ENCODE data around the gene NOPCHAP1. TPM values are rescaled to one million over a fixed set of nuclear protein-coding genes. Genes with fewer than 3 reads are reported as not detected.

The NOPCHAP1 gene
- total RNA-seq, 4 donors from 2014 or later, result 3.3 to 6.9 (median 4.5) TPM

- Histone ChIP-seq H3K27me3 (no peaks in the 10 kb centered on the region), H3K27ac (no peak overlapping the region)
These were observed 32.8 kb upstream of the NOPCHAP1 start for GRCh38 chr12:104953323-104953722.

GRCh38 chr12:104955703-104956102 is 30.4 kb upstream of the NOPCHAP1 start:
- H3K27me3 ChIP-seq, result no peaks in the 10 kb centered on the region
- H3K9me3 ChIP-seq, result no peaks in the 10 kb centered on the region
- no peak overlapping the region for H3K4me3 ChIP-seq
- 87% methylated on average over 2 of the region's 2 CpGs; no CpG with 5 or more reads in 1 of the 2 donors for WGBS, 2 donors (ENCODE audit: low coverage in 1 of 2)
- H3K36me3 ChIP-seq, result no peaks in the 10 kb centered on the region
- ATAC-seq, result no peak
- TF ChIP-seq EP300 (IDR thresholded peaks at IDR 0.05) (no peak), CTCF (IDR thresholded peaks at IDR 0.05) (no peak), POLR2AphosphoS5 (IDR thresholded peaks at IDR 0.05) (no peak), POLR2A (IDR thresholded peaks at IDR 0.05) (no peak)
- H3K4me1 ChIP-seq, result peaks cover 0 to 28% (median 3%) of the 10 kb centered on the region in 3 donors
- H3K27ac ChIP-seq, result no peak overlapping the region

More at GRCh38 chr12:104953323-104953722, 32.8 kb upstream of the NOPCHAP1 start:
- TF ChIP-seq EP300 (IDR thresholded peaks at IDR 0.05) (no peak), CTCF (IDR thresholded peaks at IDR 0.05) (no peak), POLR2A (IDR thresholded peaks at IDR 0.05) (no peak), POLR2AphosphoS5 (IDR thresholded peaks at IDR 0.05) (no peak)
- Histone ChIP-seq H3K4me1 (peaks cover 0 to 11% (median 0%) of the 10 kb centered on the region in 3 donors), H3K36me3 (no peaks in the 10 kb centered on the region), H3K4me3 (no peak overlapping the region), H3K9me3 (no peaks in the 10 kb centered on the region)
- no peak for ATAC-seq
- 71 to 88% methylated on average over 2 of the region's 2 CpGs for WGBS, 2 donors (ENCODE audit: low coverage in 1 of 2)

GRCh38 chr12:104956870-104957718 is 29.0 kb upstream of the NOPCHAP1 start:
- peak overlapping the region in 3 of 4 donors; percentile 69 to 84 (median 78) for H3K27ac ChIP-seq
- 29 to 38% methylated on average over 13 of the region's 13 CpGs for WGBS, 2 donors (ENCODE audit: low coverage in 1 of 2)
- TF ChIP-seq EP300 (IDR thresholded peaks at IDR 0.05), result no peak
- TF ChIP-seq POLR2AphosphoS5 (IDR thresholded peaks at IDR 0.05), result no peak
- no peak for TF ChIP-seq POLR2A (IDR thresholded peaks at IDR 0.05)
- H3K27me3 ChIP-seq, result no peaks in the 10 kb centered on the region
- H3K4me1 ChIP-seq, result peaks cover 0 to 28% (median 3%) of the 10 kb centered on the region in 3 donors
- no peak for ATAC-seq
- H3K4me3 ChIP-seq, result peak overlapping the region; percentile 72 to 88
- H3K36me3 ChIP-seq, result no peaks in the 10 kb centered on the region
- no peaks in the 10 kb centered on the region for H3K9me3 ChIP-seq

- no peaks in the 10 kb centered on the region for H3K9me3 ChIP-seq
- ATAC-seq, result peak; percentile 42
- peak overlapping the region in 3 of 4 donors; percentile 69 to 84 (median 78) for H3K27ac ChIP-seq
- WGBS, 2 donors (ENCODE audit: low coverage in 1 of 2), result 0% methylated on average over 2 to 9 of the region's 31 CpGs
- H3K27me3 ChIP-seq, result peaks cover 2% of the 10 kb centered on the region
- no peaks in the 10 kb centered on the region for H3K36me3 ChIP-seq
- no peak for TF ChIP-seq CTCF (IDR thresholded peaks at IDR 0.05)
- TF ChIP-seq EP300 (IDR thresholded peaks at IDR 0.05), result no peak
- TF ChIP-seq POLR2AphosphoS5 (IDR thresholded peaks at IDR 0.05), result no peak
- TF ChIP-seq POLR2A (IDR thresholded peaks at IDR 0.05), result no peak
- peak overlapping the region; percentile 72 to 88 for H3K4me3 ChIP-seq
- peaks cover 0 to 28% (median 3%) of the 10 kb centered on the region in 3 donors for H3K4me1 ChIP-seq
These were observed 28.5 kb upstream of the NOPCHAP1 start for GRCh38 chr12:104957719-104958000.

GRCh38 chr12:104958001-104958804 is 27.9 kb upstream of the NOPCHAP1 start, which contains the start of gene SLC41A2:
SLC41A2 (minus strand) TSS chr12:104958290; CDS start chr12:104928527, 29,763 bp downstream.
- Histone ChIP-seq H3K4me3 (peak within 1 kb of the TSS; percentile 72 to 88), H3K4me1 (peaks cover 0 to 28% (median 3%) of the 10 kb centered on the region in 3 donors), H3K9me3 (no peaks in the 10 kb centered on the region), H3K27me3 (peaks cover 7% of the 10 kb centered on the region), H3K27ac (peak within 1 kb of the TSS in 3 of 4 donors; percentile 69 to 84 (median 78)), H3K36me3 (no peaks in the 10 kb centered on the region)
- TF ChIP-seq EP300 (IDR thresholded peaks at IDR 0.05) (no peak), CTCF (IDR thresholded peaks at IDR 0.05) (peak in 2 of 4 experiments; percentile 45 to 57), POLR2AphosphoS5 (IDR thresholded peaks at IDR 0.05) (peak; percentile 55), POLR2A (IDR thresholded peaks at IDR 0.05) (peak; percentile 30 to 38)
- 0% methylated on average over 3 to 10 of the region's 83 CpGs for WGBS, 2 donors (ENCODE audit: low coverage in 1 of 2)
- ATAC-seq, result peak; percentile 92
